GM19468 (cell line): Measurements from ENCODE around the gene CNN2.

Experiments
- ATAC-seq: cut with Tn5 transposase; IDR thresholded peaks from one replicate; pipeline ENCODE4 v1.9.1; 2021; ENCODE audit warnings: mild to moderate bottlenecking, moderate library complexity, moderate number of reproducible peaks; ENCODE audit not compliant: unreplicated experiment; ENCODE audit errors: extremely low read depth

CNN2 gene

DNA sequence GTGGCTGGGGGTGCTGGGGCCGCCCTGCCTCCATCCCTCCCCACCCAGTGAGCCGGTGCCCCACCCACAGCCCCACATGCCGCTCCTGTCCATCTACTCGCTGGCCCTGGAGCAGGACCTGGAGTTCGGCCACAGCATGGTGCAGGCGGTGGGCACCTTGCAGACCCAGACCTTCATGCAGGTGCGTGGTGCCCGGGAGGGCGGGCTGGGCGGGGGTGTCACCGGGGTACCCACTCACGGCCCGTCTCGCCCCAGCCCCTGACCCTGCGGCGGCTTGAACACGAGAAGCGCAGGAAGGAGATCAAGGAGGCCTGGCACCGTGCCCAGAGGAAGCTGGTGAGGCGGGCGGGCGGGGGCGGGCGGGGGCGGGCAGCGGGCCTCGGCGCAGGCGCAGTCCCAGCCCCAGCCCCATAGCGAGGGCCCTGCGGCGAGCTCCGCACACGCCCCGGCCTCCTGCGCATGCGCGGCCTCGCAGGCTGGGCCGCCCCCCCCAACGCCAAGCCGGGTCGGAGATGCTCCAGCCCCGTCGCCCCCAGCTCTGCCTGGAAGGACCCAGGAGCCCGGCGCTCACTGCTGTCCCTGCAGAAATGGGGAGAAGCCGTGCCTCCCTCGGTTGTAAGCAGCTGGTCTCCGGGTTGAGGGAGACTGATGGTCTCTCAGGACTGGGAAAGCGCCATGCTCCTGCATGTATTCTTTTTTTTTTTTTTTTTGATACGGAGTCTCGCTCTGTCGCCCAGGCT, 48.3 kb downstream of the CNN2 start:
- no peak for ATAC-seq

DNA sequence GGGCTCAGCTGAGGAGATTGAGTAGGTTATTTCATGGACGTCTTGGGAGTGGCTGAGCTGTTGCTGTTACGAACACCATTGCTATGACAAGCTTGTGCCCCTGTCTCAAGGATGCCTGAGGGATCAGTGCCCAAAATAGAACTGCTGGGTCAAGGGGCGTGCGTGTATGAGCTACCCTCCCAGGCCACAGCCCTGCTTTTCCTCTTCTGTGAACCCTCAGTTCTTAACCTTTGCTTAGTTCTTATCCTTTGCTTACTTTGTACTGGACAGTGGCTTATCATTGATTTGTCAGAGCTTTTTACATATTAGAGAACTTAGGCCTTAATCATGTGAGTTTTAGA, 49.6 kb downstream of the CNN2 start:
- ATAC-seq: no peak

DNA sequence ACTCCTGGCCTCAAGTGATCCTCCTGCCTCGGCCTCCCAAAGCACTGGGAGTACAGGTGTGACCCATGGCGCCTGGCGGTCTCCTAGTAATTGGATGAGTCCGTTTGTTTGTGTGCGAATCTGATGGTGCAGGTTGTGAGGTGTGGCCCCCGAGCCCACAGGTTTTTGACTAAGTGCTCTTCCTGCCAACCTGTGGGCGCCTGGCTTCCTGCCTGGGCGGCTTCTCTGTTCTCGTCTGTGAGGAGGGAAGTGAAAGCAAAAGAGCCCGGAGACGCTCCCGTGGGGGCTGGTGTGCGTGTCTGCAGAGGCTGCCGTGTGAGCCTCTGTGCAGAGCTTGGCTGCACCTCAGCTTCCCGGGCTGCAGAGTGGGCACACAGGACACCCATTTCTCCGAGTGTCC, 50.5 kb downstream of the CNN2 start:
- ATAC-seq: no peak

DNA sequence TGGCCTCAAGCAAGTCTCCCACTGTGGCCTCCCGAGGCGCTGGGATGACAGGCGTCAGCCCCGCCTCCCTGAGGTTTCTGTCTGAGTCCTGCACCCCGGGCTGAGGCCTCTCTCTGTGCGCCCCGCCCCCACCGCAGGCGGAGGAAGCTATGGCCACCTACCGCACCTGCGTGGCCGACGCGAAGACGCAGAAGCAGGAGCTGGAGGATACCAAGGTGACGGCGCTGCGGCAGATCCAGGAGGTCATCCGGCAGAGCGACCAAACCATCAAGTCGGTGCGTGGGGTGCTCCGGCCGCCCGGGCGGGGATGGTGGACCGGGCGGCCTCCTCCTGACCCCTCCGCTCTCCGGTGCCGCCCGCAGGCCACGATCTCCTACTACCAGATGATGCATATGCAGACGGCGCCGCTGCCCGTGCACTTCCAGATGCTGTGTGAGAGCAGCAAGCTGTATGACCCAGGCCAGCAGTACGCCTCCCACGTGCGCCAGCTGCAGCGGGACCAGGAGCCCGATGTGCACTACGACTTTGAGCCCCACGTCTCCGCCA, 53.2 kb downstream of the CNN2 start:
- ATAC-seq: no peak

DNA sequence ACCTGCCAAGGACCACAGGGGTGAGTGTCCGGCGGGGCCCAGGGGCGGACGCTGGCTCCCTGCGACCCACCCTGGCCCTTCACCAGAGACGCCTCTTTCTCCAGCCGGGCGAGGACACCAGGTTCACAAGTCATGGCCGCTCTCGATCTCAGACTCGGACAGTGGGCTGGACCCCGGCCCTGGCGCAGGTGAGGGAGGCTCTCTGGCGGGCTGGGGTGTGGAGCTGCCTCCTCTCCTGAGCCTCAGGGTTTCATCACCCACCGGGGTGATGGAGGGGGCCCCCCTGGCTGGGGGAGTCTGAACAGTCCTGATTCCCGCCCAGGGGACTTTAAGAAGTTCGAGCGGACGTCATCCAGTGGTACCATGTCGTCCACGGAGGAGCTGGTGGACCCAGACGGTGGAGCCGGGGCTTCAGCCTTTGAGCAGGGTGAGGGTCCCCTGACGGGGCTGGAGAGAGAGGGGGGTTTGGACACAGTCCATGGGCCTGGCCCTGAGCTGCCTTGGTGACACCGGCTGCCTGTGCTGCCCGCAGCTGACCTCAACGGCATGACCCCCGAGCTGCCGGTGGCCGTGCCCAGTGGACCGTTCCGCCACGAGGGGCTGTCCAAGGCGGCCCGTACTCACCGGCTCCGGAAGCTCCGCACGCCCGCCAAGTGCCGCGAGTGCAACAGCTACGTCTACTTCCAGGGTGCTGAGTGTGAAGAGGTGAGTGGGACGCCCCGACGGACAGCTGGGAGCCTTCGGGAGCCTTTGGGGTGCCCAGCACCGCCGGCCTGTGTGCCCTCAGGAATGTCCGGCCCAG, 54.2 kb downstream of the CNN2 start:
- ATAC-seq: no peak

DNA sequence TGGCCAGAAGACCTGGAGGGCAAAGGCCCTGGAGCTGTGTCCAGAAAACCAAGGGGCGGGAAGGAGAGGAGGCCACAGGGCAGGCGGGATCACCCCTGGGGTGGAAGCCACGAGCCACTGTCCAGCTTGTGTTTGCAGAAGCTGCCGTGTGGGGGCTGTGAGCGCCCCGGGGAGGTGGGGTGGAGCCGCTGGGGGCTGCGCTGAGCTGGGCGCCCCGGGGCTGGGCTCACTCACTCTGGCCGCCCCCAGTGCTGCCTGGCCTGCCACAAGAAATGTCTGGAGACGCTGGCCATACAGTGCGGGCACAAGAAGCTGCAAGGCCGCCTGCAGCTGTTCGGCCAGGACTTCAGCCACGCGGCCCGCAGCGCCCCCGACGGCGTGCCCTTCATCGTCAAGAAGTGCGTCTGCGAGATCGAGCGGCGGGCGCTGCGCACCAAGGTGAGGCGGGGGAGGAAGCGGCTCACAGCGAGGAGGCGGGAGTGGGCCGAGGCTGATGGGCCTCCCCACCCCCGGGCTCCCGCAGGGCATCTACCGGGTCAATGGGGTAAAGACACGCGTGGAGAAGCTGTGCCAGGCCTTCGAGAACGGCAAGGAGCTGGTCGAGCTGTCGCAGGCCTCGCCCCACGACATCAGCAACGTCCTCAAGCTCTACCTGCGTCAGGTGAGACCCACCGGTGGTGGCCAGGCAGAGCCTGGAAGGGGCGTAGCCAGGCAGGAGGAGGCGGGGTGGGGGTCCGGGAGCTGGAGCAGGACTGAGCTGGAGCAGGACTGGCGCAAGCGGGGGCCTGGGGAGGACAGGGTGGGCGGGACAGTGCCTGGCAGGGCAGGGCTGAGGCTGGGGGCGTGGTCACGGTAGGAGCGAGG, 55.1 kb downstream of the CNN2 start:
- no peak for ATAC-seq

DNA sequence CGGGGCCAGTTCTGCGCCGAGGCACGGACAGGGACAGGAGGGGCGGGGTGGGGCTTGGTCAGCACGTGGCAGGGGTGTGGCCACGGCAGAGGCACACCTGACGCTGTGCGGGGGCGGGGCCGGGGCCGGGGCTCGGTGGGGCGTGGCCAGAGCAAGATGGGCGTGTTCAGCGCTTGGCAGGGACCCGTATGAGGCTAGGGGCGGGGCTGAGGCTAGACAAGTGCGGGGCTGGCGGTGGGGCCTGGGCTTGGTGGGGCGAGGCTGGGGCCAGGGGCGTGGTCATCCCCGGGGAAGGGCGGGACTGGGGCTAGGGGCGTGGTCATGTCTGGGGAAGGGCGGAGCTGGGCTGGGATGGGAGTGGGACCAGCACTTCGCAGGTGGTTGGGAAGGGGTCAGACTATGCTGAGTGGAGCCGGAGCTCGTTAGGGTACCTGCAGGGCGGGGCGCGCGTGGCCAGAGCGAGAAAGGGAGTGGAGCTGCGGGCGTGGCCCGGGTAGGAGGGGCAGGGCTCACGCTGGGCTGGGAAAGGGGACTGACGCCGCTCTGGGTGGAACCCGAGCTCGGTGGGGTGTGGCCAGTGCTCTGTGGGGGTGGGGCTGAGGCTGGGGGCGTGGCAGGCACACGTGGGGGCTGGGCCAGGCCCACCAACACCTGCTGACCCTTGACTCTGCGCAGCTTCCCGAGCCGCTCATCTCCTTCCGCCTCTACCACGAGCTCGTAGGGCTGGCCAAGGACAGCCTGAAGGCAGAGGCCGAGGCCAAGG, 55.9 kb downstream of the CNN2 start:
- ATAC-seq: no peak

DNA sequence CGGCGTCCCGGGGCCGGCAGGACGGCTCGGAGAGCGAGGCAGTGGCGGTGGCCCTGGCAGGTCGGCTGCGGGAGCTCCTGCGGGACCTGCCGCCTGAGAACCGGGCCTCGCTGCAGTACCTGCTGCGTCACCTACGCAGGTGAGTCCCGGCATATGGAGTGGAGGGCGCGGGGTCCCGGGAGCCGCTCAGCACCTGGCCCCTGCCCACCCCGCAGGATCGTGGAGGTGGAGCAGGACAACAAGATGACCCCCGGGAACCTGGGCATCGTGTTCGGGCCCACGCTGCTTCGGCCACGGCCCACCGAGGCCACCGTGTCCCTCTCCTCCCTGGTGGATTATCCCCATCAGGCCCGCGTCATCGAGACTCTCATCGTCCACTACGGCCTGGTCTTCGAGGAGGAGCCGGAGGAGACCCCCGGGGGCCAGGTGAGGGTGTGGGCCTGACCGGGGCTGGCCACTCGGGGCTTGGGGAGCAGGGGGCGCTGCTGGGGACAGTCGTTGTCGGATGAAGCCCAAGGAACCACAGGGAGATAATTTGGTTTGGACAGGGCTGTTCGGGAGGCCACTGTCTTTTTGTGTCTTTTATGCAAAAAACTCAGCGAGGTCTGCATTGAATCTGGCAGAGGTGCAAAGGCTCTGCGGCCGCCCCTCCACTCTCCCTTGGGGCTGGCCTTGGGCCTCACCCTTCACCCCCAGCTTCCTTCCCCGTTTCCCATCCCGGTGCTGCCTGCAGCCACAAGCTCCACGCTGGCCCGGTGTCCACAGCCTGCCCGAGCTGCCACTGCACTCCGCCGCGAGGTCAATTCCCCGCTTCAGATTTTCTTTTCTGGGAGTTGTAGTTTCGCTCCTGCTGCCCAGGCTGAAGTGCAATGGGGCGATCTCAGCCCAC, 56.8 kb downstream of the CNN2 start:
- no peak for ATAC-seq

DNA sequence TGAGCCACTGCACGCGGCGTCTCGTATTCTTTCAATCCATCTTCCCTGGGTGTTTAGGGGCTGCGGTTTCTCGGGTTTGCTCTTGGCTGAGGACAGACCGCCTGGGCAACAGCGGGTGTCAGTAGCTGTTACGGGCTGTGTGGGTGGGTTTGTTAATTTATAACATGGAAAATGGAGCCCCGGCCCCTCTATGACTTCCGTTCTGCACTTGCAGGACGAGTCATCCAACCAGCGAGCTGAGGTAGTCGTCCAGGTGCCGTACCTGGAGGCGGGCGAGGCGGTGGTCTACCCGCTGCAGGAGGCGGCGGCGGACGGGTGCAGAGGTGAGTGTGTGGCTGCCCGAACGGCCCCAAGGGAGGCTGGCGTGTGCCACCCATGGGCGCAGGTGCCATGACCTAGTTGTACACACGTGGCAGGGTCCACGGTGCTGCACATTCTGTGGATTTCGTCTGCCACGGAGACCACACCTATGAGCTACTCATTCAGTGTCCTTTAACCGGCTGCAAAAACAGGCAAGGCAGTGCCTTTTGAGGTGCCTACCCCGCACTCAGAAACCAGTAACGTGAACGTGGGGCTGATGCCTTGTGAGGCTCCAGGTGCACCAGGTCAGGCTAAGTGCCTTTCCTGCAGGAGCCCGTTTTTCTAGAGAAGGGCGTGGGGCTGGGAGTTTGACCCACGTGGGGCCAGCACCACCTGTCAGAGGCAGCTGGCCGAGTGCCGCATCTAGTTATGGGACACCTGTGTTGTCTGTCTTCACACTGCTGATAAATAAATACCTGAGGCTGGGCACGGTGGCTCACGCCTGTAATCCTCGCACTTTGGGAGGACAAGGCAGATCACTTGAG, 57.8 kb downstream of the CNN2 start:
- no peak for ATAC-seq

DNA sequence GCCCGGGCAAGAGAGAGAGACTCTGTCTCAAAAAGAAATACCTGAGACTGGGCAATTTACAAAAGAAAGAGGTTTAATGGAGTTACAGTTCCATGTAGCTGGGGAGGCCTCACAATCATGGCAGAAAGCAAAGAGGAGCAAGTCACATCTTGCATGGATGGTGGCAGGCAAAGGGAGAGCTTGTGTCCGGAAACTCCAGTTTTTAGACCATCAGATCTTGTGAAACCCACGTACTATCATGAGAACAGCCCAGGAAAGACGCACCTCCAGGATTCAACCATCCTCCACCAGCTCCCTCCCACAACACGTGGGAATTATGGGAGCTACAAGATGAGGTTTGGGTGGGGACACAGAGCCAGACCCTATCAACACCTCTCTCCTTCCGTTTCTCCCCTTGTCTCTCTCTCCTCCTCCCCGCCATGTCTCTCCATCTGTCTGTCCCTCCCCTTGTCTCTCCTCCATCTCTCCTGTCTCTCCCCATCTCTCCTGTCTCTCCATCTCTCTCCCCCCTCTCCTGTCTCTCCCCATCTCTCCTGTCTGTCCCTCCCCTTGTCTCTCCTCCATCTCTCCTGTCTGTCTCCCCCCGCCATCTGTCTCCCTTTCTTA, 58.7 kb downstream of the CNN2 start:
- no peak for ATAC-seq

DNA sequence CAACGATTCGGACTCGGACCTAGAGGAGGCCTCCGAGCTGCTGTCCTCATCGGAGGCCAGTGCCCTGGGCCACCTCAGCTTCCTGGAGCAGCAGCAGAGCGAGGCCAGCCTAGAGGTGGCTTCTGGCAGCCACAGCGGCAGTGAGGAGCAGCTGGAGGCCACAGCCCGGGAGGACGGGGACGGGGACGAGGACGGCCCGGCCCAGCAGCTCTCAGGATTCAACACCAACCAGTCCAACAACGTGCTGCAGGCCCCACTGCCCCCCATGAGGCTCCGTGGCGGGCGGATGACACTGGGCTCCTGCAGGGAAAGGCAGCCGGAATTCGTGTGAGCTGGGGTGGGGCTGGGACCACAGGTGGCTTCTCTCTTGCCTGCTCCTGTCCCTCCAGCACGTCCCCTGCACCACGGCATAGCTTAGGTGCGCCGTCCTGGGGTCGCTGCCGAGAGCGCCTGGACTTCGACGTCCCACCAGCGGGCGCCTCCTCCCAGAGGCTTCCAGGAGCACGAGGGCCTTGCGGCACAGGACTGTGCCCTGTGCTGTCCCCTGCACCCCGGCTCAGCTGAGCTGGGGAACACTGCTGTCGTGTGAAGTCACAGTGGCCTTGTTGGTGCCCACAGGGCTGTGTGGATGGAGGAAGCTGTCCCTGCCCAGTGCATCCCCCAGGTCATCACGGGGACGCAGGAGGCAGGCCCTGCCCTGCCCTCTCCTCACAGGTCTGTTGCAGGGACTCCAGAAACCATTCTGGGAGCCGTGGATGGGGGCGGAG, 59.5 kb downstream of the CNN2 start:
- ATAC-seq: no peak

DNA sequence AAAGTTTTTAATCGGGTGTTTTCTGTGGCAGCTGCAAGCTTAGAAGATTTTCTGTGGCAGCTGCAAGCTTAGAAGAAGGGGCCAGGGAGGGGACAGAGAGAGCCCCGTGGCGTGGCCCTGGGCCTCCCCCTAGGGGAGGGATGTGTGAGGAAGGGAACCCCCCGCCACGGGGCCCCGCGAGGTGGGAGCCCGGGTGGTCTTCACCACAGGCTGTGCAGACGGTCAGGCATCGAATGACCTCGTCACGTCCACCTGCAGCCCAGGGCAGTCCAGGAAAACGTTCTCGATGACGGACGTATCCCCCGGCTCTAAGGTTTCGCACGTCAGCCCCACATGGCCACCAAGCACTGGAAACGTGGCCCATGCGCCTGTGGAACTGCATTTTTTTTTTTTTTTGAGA, 60.2 kb downstream of the CNN2 start:
- ATAC-seq: no peak

DNA sequence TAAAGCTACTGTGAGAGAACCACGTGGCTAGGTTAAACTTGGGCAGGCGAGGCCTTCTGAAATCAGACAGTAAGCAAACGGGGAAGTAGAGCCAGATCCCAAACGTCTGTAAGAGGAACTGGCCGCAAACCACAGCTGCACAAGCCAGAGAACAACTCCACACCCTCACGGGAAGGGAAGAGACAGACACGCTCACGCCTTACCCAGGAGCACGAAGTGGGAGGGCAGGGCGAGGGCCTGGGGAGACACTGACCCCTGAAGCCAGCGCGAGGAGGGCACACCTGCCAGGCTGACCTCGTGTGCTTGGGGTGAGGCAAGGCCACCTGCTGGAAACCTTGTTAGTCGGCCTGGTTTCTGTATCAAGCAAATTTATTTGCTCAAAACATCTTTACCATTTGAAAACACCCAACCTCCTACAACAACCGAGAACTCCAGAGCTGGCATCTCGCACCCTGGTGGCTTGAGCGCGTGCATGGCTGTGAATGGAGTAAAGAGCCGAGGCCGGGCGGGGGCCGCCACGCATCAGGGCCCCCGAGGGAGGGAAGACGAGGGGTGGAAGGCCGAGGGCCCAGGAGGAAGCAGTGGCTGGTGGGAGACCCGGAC, 61.5 kb downstream of the CNN2 start:
- ATAC-seq: no peak

DNA sequence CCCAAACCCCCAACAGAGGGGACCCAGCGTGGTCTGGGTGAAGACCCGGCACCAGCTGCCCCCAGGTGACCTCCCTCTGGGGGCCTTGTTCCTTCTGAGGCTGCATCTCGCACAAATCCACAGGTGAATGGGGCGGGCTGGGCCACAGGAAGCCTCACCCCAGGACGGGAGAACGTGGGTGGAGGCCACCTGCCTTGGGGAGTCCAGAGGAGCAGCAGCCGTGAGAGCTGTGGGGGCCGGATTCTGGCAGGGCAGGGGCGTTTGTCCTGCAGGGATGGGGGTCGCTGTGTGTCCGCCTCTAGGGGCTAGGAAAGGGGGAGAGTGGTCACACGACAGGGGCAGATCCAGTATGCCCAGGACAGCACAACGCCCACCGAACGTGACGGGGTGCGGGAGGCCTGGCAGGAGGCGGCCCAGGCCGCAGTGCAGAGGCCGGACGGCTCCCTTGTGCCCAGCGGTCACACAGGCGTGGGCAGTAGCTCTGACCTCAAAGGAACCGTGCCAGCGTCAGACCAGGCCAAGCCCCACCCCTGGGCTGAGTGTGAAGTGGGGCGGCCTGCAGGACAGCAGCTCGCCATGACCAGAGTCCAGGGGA, 62.1 kb downstream of the CNN2 start:
- no peak for ATAC-seq
